ENCODE measurements around the gene SLC49A4.
"Not testable (repeated sequence)": the region's sequence is repeated elsewhere in the genome, so short reads cannot be mapped to it uniquely, and the experiment has no call there.

SLC49A4 gene

DNA sequence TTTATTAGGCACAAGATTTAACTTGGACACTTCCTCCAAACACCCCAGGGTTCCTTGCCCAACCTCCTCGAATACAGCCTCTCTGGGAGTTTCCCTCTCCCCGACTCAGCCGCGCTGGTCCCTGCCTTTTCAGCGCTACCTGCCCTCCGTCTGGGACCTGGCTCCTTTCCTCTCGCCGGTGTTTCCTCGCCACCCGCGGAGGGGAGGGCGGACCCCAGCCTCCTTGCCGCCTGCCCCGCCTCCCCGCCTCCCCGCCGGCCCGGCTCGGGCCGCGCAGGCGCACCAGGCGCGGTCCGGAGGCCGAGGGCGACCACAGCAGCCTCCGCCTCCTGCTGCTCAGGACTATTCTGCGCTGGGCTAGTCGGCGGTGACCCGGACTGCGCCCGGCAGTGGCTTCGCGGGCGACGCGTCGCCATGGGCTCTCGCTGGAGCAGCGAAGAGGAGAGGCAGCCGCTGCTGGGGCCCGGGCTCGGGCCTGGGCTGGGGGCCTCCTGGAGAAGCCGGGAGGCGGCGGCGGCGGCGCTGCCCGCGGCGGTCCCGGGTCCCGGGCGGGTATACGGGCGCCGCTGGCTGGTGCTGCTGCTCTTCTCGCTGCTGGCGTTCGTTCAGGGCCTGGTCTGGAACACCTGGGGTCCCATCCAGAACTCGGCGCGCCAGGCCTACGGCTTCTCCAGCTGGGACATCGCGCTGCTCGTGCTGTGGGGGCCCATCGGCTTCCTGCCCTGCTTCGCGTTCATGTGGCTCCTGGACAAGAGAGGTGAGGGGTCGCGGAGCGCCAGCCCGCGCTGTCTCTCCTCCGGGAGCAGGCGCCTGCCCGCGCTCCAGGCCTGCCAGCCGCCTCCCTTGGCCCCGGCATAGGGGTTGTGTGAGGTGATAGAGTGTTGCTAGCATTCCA lies at the start of gene SLC49A4:
Gene SLC49A4, plus strand, starts transcription at position 291 of the 895 bp plus-strand sequence. Its CDS starts 124 bp downstream, at position 415.
- Histone ChIP-seq H3K4me1 (ENCODE audit: insufficient read depth, low read length) (peaks cover 4% of the 10 kb centered on the region; the same call in 1 of the 2 replicates), H3K4me3 (ENCODE audit: low read length) (peak within 1 kb of the TSS; percentile 93), H3K9me3 (ENCODE audit: insufficient read depth, low read depth, low read length) (no peaks in the 10 kb centered on the region), H3K27ac (ENCODE audit: low read length) (peak within 1 kb of the TSS; percentile 1), H3K27me3 (ENCODE audit: insufficient read depth, low read length) (peaks cover 14% of the 10 kb centered on the region), H3K9ac (ENCODE audit: low read depth, low read length) (peak within 1 kb of the TSS; percentile 87), H3K36me3 (ENCODE audit: insufficient read depth, low read depth, low read length) (no peaks in the 10 kb centered on the region)

GRCh38 chr3:122745369-122746021 lies 49.4 kb upstream of the SLC49A4 start:
- H3K9me3 ChIP-seq (ENCODE audit: insufficient read depth, low read depth, low read length), result peaks cover 4% of the 10 kb centered on the region
- H3K36me3 ChIP-seq (ENCODE audit: insufficient read depth, low read depth, low read length), result peaks cover 18% of the 10 kb centered on the region
- no peak overlapping the region for H3K4me3 ChIP-seq (ENCODE audit: low read length)
- H3K27ac ChIP-seq (ENCODE audit: low read length), result no peak overlapping the region
- no peaks in the 10 kb centered on the region for H3K4me1 ChIP-seq (ENCODE audit: insufficient read depth, low read length)
- no peak overlapping the region for H3K9ac ChIP-seq (ENCODE audit: low read depth, low read length)
- no peaks in the 10 kb centered on the region for H3K27me3 ChIP-seq (ENCODE audit: insufficient read depth, low read length)

GRCh38 chr3:122747295-122747694 lies 47.6 kb upstream of the SLC49A4 start:
- H3K4me3 ChIP-seq (ENCODE audit: low read length); H3K27me3 ChIP-seq (ENCODE audit: insufficient read depth, low read length); H3K4me1 ChIP-seq (ENCODE audit: insufficient read depth, low read length); H3K27ac ChIP-seq (ENCODE audit: low read length); H3K9me3 ChIP-seq (ENCODE audit: insufficient read depth, low read depth, low read length); H3K9ac ChIP-seq (ENCODE audit: low read depth, low read length): not testable (repeated sequence)
- peaks cover 12% of the 10 kb centered on the region for H3K36me3 ChIP-seq (ENCODE audit: insufficient read depth, low read depth, low read length)

DNA sequence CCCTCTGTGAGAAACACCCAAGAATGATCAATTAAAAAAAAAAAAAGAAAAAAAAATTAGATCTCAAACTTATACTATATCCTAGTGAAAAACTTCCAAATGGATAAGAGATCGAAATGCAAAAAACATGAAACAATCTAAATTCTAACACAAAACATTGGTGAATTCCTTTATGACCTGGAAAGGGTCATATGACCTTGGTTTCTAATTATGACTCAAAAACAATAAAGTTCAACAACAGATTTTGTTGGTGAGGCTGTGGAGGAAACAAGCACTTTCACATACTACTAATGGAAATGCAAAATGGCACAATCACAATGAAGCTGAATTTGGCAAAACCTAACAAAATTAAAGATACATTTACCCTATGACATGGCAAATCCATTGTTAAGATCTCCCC lies 46.5 kb upstream of the SLC49A4 start:
- Histone ChIP-seq H3K9ac (ENCODE audit: low read depth, low read length) (no peak overlapping the region), H3K4me3 (ENCODE audit: low read length) (no peak overlapping the region), H3K9me3 (ENCODE audit: insufficient read depth, low read depth, low read length) (peaks cover 4% of the 10 kb centered on the region), H3K27me3 (ENCODE audit: insufficient read depth, low read length) (no peaks in the 10 kb centered on the region), H3K36me3 (ENCODE audit: insufficient read depth, low read depth, low read length) (peaks cover 10% of the 10 kb centered on the region; the same call in 1 of the 2 replicates), H3K4me1 (ENCODE audit: insufficient read depth, low read length) (no peaks in the 10 kb centered on the region), H3K27ac (ENCODE audit: low read length) (no peak overlapping the region)

GRCh38 chr3:122754929-122755328 lies 39.9 kb upstream of the SLC49A4 start:
- Histone ChIP-seq H3K27me3 (ENCODE audit: insufficient read depth, low read length) (no peaks in the 10 kb centered on the region), H3K36me3 (ENCODE audit: insufficient read depth, low read depth, low read length) (peaks cover 15% of the 10 kb centered on the region; the same call in 1 of the 2 replicates), H3K9ac (ENCODE audit: low read depth, low read length) (no peak overlapping the region), H3K27ac (ENCODE audit: low read length) (no peak overlapping the region), H3K4me3 (ENCODE audit: low read length) (no peak overlapping the region), H3K4me1 (ENCODE audit: insufficient read depth, low read length) (peaks cover 2% of the 10 kb centered on the region; the same call in 1 of the 2 replicates), H3K9me3 (ENCODE audit: insufficient read depth, low read depth, low read length) (no peaks in the 10 kb centered on the region)

GRCh38 chr3:122755491-122755890 lies 39.4 kb upstream of the SLC49A4 start:
- Histone ChIP-seq H3K9ac (ENCODE audit: low read depth, low read length) (no peak overlapping the region), H3K27ac (ENCODE audit: low read length) (no peak overlapping the region), H3K4me1 (ENCODE audit: insufficient read depth, low read length) (peaks cover 7% of the 10 kb centered on the region; the same call in 1 of the 2 replicates), H3K27me3 (ENCODE audit: insufficient read depth, low read length) (no peaks in the 10 kb centered on the region), H3K4me3 (ENCODE audit: low read length) (no peak overlapping the region), H3K36me3 (ENCODE audit: insufficient read depth, low read depth, low read length) (peaks cover 15% of the 10 kb centered on the region; the same call in 1 of the 2 replicates), H3K9me3 (ENCODE audit: insufficient read depth, low read depth, low read length) (no peaks in the 10 kb centered on the region)

DNA sequence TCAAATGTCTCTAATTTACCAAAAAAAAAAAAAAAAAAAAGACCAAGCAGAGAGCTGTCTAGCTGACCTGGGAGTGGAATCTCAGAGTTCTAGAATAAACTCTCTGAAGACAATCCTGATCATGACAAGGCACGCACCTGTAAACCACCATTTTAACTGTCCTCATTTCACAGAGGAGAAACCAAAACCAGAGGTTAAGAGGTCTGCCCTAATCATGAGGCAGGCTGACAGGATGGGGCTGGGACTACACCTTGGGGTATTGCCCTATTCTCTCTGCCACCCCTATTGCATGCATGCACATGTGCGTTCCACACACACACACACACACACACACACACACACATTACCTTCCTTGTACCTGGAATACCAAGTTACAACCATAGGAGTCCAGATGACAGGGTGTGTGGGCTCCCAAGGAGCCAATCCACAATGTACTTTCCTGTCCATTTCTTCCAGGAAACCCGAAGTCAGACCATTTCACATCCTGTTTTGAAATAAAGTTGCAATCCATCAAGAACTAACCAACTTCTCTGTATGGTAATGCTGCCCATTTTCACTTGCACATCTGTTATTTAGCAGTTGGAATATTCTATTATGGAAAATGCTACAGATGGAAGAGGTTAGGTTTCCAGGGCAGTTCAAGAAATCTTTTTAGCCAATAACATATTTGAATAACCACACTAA lies 35.9 kb upstream of the SLC49A4 start:
- H3K36me3 ChIP-seq (ENCODE audit: insufficient read depth, low read depth, low read length), result peaks cover 7% of the 10 kb centered on the region; the same call in 1 of the 2 replicates
- H3K4me1 ChIP-seq (ENCODE audit: insufficient read depth, low read length), result peaks cover 10% of the 10 kb centered on the region; the same call in 1 of the 2 replicates
- H3K4me3 ChIP-seq (ENCODE audit: low read length), result no peak overlapping the region
- H3K27me3 ChIP-seq (ENCODE audit: insufficient read depth, low read length), result no peaks in the 10 kb centered on the region
- H3K9ac ChIP-seq (ENCODE audit: low read depth, low read length), result no peak overlapping the region
- no peak overlapping the region for H3K27ac ChIP-seq (ENCODE audit: low read length)
- H3K9me3 ChIP-seq (ENCODE audit: insufficient read depth, low read depth, low read length), result no peaks in the 10 kb centered on the region

- H3K4me1 ChIP-seq (ENCODE audit: insufficient read depth, low read length), result peaks cover 10% of the 10 kb centered on the region; the same call in 1 of the 2 replicates
- no peaks in the 10 kb centered on the region for H3K36me3 ChIP-seq (ENCODE audit: insufficient read depth, low read depth, low read length)
- no peaks in the 10 kb centered on the region for H3K27me3 ChIP-seq (ENCODE audit: insufficient read depth, low read length)
- peak overlapping the region; percentile 3; the same call in 1 of the 2 replicates for H3K4me3 ChIP-seq (ENCODE audit: low read length)
- H3K27ac ChIP-seq (ENCODE audit: low read length), result no peak overlapping the region
- no peak overlapping the region for H3K9ac ChIP-seq (ENCODE audit: low read depth, low read length)
- no peaks in the 10 kb centered on the region for H3K9me3 ChIP-seq (ENCODE audit: insufficient read depth, low read depth, low read length)
These were observed 34.2 kb upstream of the SLC49A4 start for GRCh38 chr3:122760453-122761271.

DNA sequence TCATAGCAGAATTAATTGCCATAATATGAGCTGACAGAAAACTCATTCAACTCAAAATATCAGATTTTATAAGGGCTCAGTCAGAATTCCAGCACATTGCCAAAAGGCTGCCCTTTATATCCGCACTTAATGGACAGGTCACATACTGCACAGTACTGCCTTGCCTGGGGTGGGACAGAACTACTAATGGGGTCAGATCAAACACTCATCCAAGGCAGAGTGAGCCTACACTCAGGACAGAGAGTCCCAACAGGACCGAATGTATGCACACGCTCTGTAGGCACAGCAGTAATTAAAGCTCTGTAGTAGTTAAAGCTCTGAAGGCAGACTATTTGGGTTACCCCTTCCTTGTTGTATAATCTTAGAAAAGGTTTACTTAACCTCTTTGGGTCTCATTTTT lies 28.4 kb upstream of the SLC49A4 start:
- Histone ChIP-seq H3K4me3 (ENCODE audit: low read length) (no peak overlapping the region), H3K9me3 (ENCODE audit: insufficient read depth, low read depth, low read length) (no peaks in the 10 kb centered on the region), H3K36me3 (ENCODE audit: insufficient read depth, low read depth, low read length) (no peaks in the 10 kb centered on the region), H3K27me3 (ENCODE audit: insufficient read depth, low read length) (no peaks in the 10 kb centered on the region), H3K4me1 (ENCODE audit: insufficient read depth, low read length) (no peaks in the 10 kb centered on the region), H3K27ac (ENCODE audit: low read length) (no peak overlapping the region), H3K9ac (ENCODE audit: low read depth, low read length) (no peak overlapping the region)

- no peak overlapping the region for H3K9ac ChIP-seq (ENCODE audit: low read depth, low read length)
- H3K36me3 ChIP-seq (ENCODE audit: insufficient read depth, low read depth, low read length), result no peaks in the 10 kb centered on the region
- H3K27ac ChIP-seq (ENCODE audit: low read length), result no peak overlapping the region
- H3K4me3 ChIP-seq (ENCODE audit: low read length), result no peak overlapping the region
- H3K27me3 ChIP-seq (ENCODE audit: insufficient read depth, low read length), result no peaks in the 10 kb centered on the region
- H3K9me3 ChIP-seq (ENCODE audit: insufficient read depth, low read depth, low read length), result no peaks in the 10 kb centered on the region
- no peaks in the 10 kb centered on the region for H3K4me1 ChIP-seq (ENCODE audit: insufficient read depth, low read length)
These were observed 27.1 kb upstream of the SLC49A4 start for GRCh38 chr3:122767540-122768372.
